Common myeloid progenitor, CD34-positive (primary cell): Measurements from ENCODE around the gene TBC1D8B. TPM values are rescaled to one million over a fixed set of nuclear protein-coding genes. Genes with fewer than 3 reads are reported as not detected.
"Not testable (repeated sequence)": the region's sequence is repeated elsewhere in the genome, so short reads cannot be mapped to it uniquely, and the experiment has no call there.

Experiments
- CTCF ChIA-PET: fragments of 350-600 bp; sonication (Branson Sonifier 250); formaldehyde crosslinking; loops from one replicate; lab custom pipeline; 2021; ENCODE audit warnings: antibody characterized with exemption; lab: Charles Lee
- POLR2A ChIA-PET: fragments of 350-600 bp; sonication (Branson Sonifier 250); formaldehyde crosslinking; loops from one replicate; lab custom pipeline; 2021; ENCODE audit warnings: antibody characterized with exemption; lab: Charles Lee
- DNase-seq, 3 donors: peaks; one replicate each; pipeline versions ENCODE4 v3.0.0 to v3.0.0-alpha.2; 2013
- H3K27ac ChIP-seq, 2 experiments: 1 replicate in 1 of 2; 2 replicates in 1 of 2; pipeline ENCODE4 v1.7.0; 2013; ENCODE audit warnings: inconsistent platforms in 2 of 2, low read length in 2 of 2, mild to moderate bottlenecking in 2 of 2, low read depth in 1 of 2, moderate library complexity in 1 of 2; ENCODE audit not compliant: severe bottlenecking in 2 of 2, insufficient read depth in 1 of 2, poor library complexity in 1 of 2
- H3K27me3 ChIP-seq, 5 experiments: replicated peaks in 2 of 5; 1 replicate in 3 of 5; 2 replicates in 2 of 5; pipeline versions ENCODE4 v1.6.1 to v1.7.0; 2013; ENCODE audit warnings: low read length in 4 of 5, mild to moderate bottlenecking in 2 of 5, moderate library complexity in 2 of 5, inconsistent platforms in 1 of 5; ENCODE audit not compliant: insufficient read depth in 5 of 5, control insufficient read depth in 4 of 5
- H3K36me3 ChIP-seq, 4 experiments: 1 replicate in 2 of 4; 2 replicates in 2 of 4; pipeline versions ENCODE4 v1.6.1 to v1.7.0; 2013; ENCODE audit warnings: low read length in 3 of 4, control low read depth in 1 of 4, mild to moderate bottlenecking in 1 of 4; ENCODE audit not compliant: control insufficient read depth in 4 of 4, insufficient read depth in 4 of 4
- H3K4me1 ChIP-seq, 4 experiments: 1 replicate in 3 of 4; 2 replicates in 1 of 4; pipeline versions ENCODE4 v1.6.1 to v1.7.1; 2013; ENCODE audit warnings: low read length in 3 of 4, mild to moderate bottlenecking in 3 of 4, control low read depth in 1 of 4, inconsistent platforms in 1 of 4, moderate library complexity in 1 of 4; ENCODE audit not compliant: control insufficient read depth in 4 of 4, insufficient read depth in 4 of 4; ENCODE audit errors: control extremely low read depth in 1 of 4
- H3K4me3 ChIP-seq, 7 experiments: 1 replicate in 4 of 7; 2 replicates in 3 of 7; pipeline versions ENCODE4 v1.5.1 to v1.7.0; 2013; ENCODE audit warnings: mild to moderate bottlenecking in 7 of 7, low read length in 6 of 7, moderate library complexity in 6 of 7, inconsistent platforms in 2 of 7, low read depth in 2 of 7, control low read depth in 1 of 7; ENCODE audit not compliant: insufficient read depth in 4 of 7, control insufficient read depth in 1 of 7; ENCODE audit errors: extremely low read depth in 1 of 7
- H3K9me3 ChIP-seq, 5 experiments: 1 replicate in 4 of 5; 2 replicates in 1 of 5; pipeline versions ENCODE4 v1.6.1 to v1.7.1; 2013; ENCODE audit warnings: low read length in 4 of 5, mild to moderate bottlenecking in 2 of 5, inconsistent platforms in 1 of 5, low read depth in 1 of 5, moderate library complexity in 1 of 5; ENCODE audit not compliant: control insufficient read depth in 4 of 5, insufficient read depth in 2 of 5; ENCODE audit errors: control extremely low read depth in 1 of 5
- WGBS: methylation state at CpG from one replicate; pipeline ENCODE4 v1.1.5; 2013; ENCODE audit not compliant: insufficient coverage; 5-methylcytosine and 5-hydroxymethylcytosine counted together
- polyA plus RNA-seq: library from polyadenylated mRNA; unstranded; fragments of 120-200 nt; gene quantifications from one replicate; pipeline ENCODE4 v1.2.1, GENCODE V29; 2013

The TBC1D8B gene
- polyA plus RNA-seq = 4.4 TPM

- CTCF ChIA-PET = no interaction called here
- H3K27me3 ChIP-seq = peaks cover 0 to 15% (median 2%) of the 10 kb centered on the region in 5 experiments
- peak within 1 kb of the TSS; percentile 52 to 83 (median 75) for H3K4me3 ChIP-seq
- no peaks in the 10 kb centered on the region for H3K9me3 ChIP-seq
- no peak within 1 kb of the TSS for H3K27ac ChIP-seq
- peak; percentile 78 to 84 (median 80) for DNase-seq
- no peaks in the 10 kb centered on the region for H3K36me3 ChIP-seq
- WGBS = 22% methylated on average over 18 of the region's 36 CpGs
- POLR2A ChIA-PET = no interaction called here
- peaks cover 0 to 7% (median 3%) of the 10 kb centered on the region in 4 experiments for H3K4me1 ChIP-seq
Observed at GRCh38 chrX:106802388-106803275, at the start of gene TBC1D8B. TSS of gene TBC1D8B (plus strand) at chrX:106802673. CDS start at chrX:106802854, 181 bp downstream.

- H3K4me3 ChIP-seq, H3K27me3 ChIP-seq, H3K4me1 ChIP-seq, DNase-seq, POLR2A ChIA-PET, H3K27ac ChIP-seq, CTCF ChIA-PET, H3K9me3 ChIP-seq, H3K36me3 ChIP-seq: not testable (repeated sequence)
- no CpG with 5 or more reads among the region's 1 CpG for WGBS
Observed at GRCh38 chrX:106769288-106769687, 33.2 kb upstream of the TBC1D8B start.

GRCh38 chrX:106774981-106775380 is 27.5 kb upstream of the TBC1D8B start:
- WGBS = 65% methylated on average over 2 of the region's 2 CpGs

GRCh38 chrX:106780264-106780663 is 22.2 kb upstream of the TBC1D8B start:
- WGBS = 33% methylated on average over 1 of the region's 2 CpGs
- Histone ChIP-seq H3K9me3 (no peaks in the 10 kb centered on the region), H3K4me1 (no peaks in the 10 kb centered on the region), H3K4me3 (no peak overlapping the region), H3K27ac (no peak overlapping the region), H3K27me3 (peaks cover 0 to 8% (median 0%) of the 10 kb centered on the region in 5 experiments), H3K36me3 (no peaks in the 10 kb centered on the region)
- POLR2A ChIA-PET = no interaction called here
- CTCF ChIA-PET = interaction anchor here (1.3 kb wide), 1 partner anchor 365 kb away, joined by 4 read pairs; no protein-coding TSS in a partner anchor
- DNase-seq = no peak

More at GRCh38 chrX:106774981-106775380, 27.5 kb upstream of the TBC1D8B start:
- Histone ChIP-seq H3K36me3 (no peaks in the 10 kb centered on the region), H3K27me3 (no peaks in the 10 kb centered on the region), H3K4me3 (no peak overlapping the region), H3K4me1 (no peaks in the 10 kb centered on the region), H3K9me3 (no peaks in the 10 kb centered on the region), H3K27ac (no peak overlapping the region)
- ChIA-PET CTCF (no interaction called here), POLR2A (no interaction called here)
- DNase-seq = no peak

GRCh38 chrX:106780664-106781377 is 21.7 kb upstream of the TBC1D8B start:
- ChIA-PET POLR2A (no interaction called here), CTCF (no interaction called here)
- WGBS = no CpG with 5 or more reads among the region's 1 CpG
- Histone ChIP-seq H3K9me3 (no peaks in the 10 kb centered on the region), H3K4me1 (no peaks in the 10 kb centered on the region), H3K4me3 (no peak overlapping the region), H3K27ac (no peak overlapping the region), H3K27me3 (peaks cover 0 to 11% (median 4%) of the 10 kb centered on the region in 5 experiments), H3K36me3 (no peaks in the 10 kb centered on the region)
- no peak for DNase-seq

GRCh38 chrX:106783716-106784115 is 18.8 kb upstream of the TBC1D8B start:
- no peak overlapping the region for H3K4me3 ChIP-seq
- CTCF ChIA-PET = no interaction called here
- H3K36me3 ChIP-seq = no peaks in the 10 kb centered on the region
- DNase-seq = no peak
- no peaks in the 10 kb centered on the region for H3K4me1 ChIP-seq
- 69% methylated on average over 2 of the region's 7 CpGs for WGBS
- no peaks in the 10 kb centered on the region for H3K9me3 ChIP-seq
- peaks cover 0 to 11% (median 4%) of the 10 kb centered on the region in 5 experiments for H3K27me3 ChIP-seq
- H3K27ac ChIP-seq = no peak overlapping the region
- POLR2A ChIA-PET = no interaction called here

- peaks cover 0 to 2% (median 0%) of the 10 kb centered on the region in 5 experiments for H3K27me3 ChIP-seq
- CTCF ChIA-PET = no interaction called here
- H3K4me1 ChIP-seq = no peaks in the 10 kb centered on the region
- no CpG with 5 or more reads among the region's 1 CpG for WGBS
- no peak overlapping the region for H3K4me3 ChIP-seq
- H3K36me3 ChIP-seq = no peaks in the 10 kb centered on the region
- no peak overlapping the region for H3K27ac ChIP-seq
- DNase-seq = peak in 2 of 3 donors; percentile 20 to 45
- H3K9me3 ChIP-seq = no peaks in the 10 kb centered on the region
- POLR2A ChIA-PET = no interaction called here
Observed at GRCh38 chrX:106791495-106791894, 11.0 kb upstream of the TBC1D8B start.
